OCI-LY7 (cell line): Measurements from ENCODE around the gene DRC7. TPM values are rescaled to one million over a fixed set of nuclear protein-coding genes. Genes with fewer than 3 reads are reported as not detected.

Experiments
- BruUV-seq: library from RNA; stranded (reverse); fragments of 400-500 nt; replicated peaks from 2 replicates; lab custom pipeline; 2021; lab: Mats Ljungman, UMichigan
- CTCF ChIA-PET: fragments of 300-600 bp; sonication (Branson Sonifier 250); formaldehyde crosslinking; loops from one replicate; lab custom pipeline; 2022; ENCODE audit warnings: antibody characterized with exemption; ENCODE audit not compliant: unreplicated experiment; lab: Charles Lee
- POLR2A ChIA-PET: fragments of 300-600 bp; sonication (Branson Sonifier 250); formaldehyde crosslinking; loops from one replicate; lab custom pipeline; 2022; ENCODE audit warnings: antibody characterized with exemption; lab: Charles Lee
- DNase-seq: peaks from one replicate; pipeline ENCODE4 v3.0.0-alpha.2; 2015; ENCODE audit warnings: low spot score
- H2AFZ ChIP-seq: fragments of 200-600 bp; sonication (generic), shearing (Covaris generic); 2 replicates; pipeline ENCODE4 v1.6.1; 2014; ENCODE audit warnings: mild to moderate bottlenecking, antibody characterized with exemption, low read length, moderate library complexity
- H3K27ac ChIP-seq: fragments of 200-600 bp; sonication (generic); 2 replicates; pipeline ENCODE4 v1.5.1; 2014; ENCODE audit warnings: mixed run types, low read depth, mild to moderate bottlenecking, moderate library complexity, low read length, inconsistent platforms; ENCODE audit not compliant: poor library complexity, severe bottlenecking
- H3K36me3 ChIP-seq: fragments of 200-600 bp; sonication (generic); 2 replicates; pipeline ENCODE4 v1.6.1; 2014; ENCODE audit warnings: mild to moderate bottlenecking, antibody characterized with exemption, low read length, moderate library complexity, mixed read lengths; ENCODE audit not compliant: insufficient read depth
- H3K4me1 ChIP-seq: fragments of 200-600 bp; sonication (generic); 2 replicates; pipeline ENCODE4 v1.5.1; 2014; ENCODE audit warnings: mild to moderate bottlenecking, low read length; ENCODE audit not compliant: insufficient read depth, poor library complexity, severe bottlenecking
- H3K4me2 ChIP-seq: fragments of 200-600 bp; sonication (generic); 2 replicates; pipeline ENCODE4 v1.6.1; 2014; ENCODE audit warnings: mild to moderate bottlenecking, low read length
- H3K4me3 ChIP-seq: fragments of 200-600 bp; sonication (generic); 2 replicates; pipeline ENCODE4 v1.5.1; 2014; ENCODE audit warnings: mild to moderate bottlenecking, low read depth, low read length; ENCODE audit not compliant: poor library complexity, severe bottlenecking
- H3K79me2 ChIP-seq: fragments of 200-600 bp; sonication (generic); 2 replicates; pipeline ENCODE4 v1.6.1; 2016; ENCODE audit warnings: low read depth, mild to moderate bottlenecking, low read length, moderate library complexity, mixed read lengths; ENCODE audit not compliant: insufficient read depth
- H3K9me2 ChIP-seq: fragments of 200-600 bp; sonication (generic); 2 replicates; pipeline ENCODE4 v1.6.1; 2016; ENCODE audit warnings: mild to moderate bottlenecking, low read length, mixed read lengths; ENCODE audit not compliant: insufficient read depth
- H3K9me3 ChIP-seq: fragments of 200-600 bp; sonication (generic); 2 replicates; pipeline ENCODE4 v1.6.1; 2014; ENCODE audit warnings: mild to moderate bottlenecking, mixed run types, low read length, mixed read lengths
- H4K20me1 ChIP-seq: fragments of 200-600 bp; sonication (generic); 2 replicates; pipeline ENCODE4 v1.6.1; 2014; ENCODE audit warnings: mild to moderate bottlenecking, antibody characterized with exemption, low read length, moderate library complexity, mixed read lengths; ENCODE audit not compliant: insufficient read depth
- EZH2phosphoT487 ChIP-seq: fragments of 200-600 bp; sonication (generic); IDR thresholded peaks from 2 replicates; pipeline ENCODE4 v1.6.1; 2018; ENCODE audit warnings: low read depth, borderline replicate concordance, mild to moderate bottlenecking, mixed run types, antibody characterized with exemption, low read length, moderate library complexity, mixed read lengths
- intact Hi-C: fragments of 100-400 bp; cut with micrococcal nuclease; formaldehyde crosslinking; loops from one replicate; pipeline ENCODE4 v1.10.0; 2022; ENCODE audit not compliant: unreplicated experiment
- total RNA-seq, 2 experiments: library from RNA; depleted of rRNA in 1 of 2; stranded (reverse); fragments of >200 nt in 1 of 2; shearing (Covaris generic) in 1 of 2; gene quantifications; 2 replicates each; pipeline ENCODE4 v1.2.3, GENCODE V29; 2014 to 2022
- TF ChIP-seq, protein P1 (sequence below): fragments of 200-600 bp; sonication (generic); conservative IDR thresholded peaks from 2 replicates; pipeline ENCODE4 v1.5.1; 2014; ENCODE audit warnings: mild to moderate bottlenecking, antibody characterized with exemption, low read length, moderate library complexity, mixed read lengths

Gene DRC7
- total RNA-seq, 2 experiments from 2014 or later, result 0.44 to 0.46 TPM

DNA sequence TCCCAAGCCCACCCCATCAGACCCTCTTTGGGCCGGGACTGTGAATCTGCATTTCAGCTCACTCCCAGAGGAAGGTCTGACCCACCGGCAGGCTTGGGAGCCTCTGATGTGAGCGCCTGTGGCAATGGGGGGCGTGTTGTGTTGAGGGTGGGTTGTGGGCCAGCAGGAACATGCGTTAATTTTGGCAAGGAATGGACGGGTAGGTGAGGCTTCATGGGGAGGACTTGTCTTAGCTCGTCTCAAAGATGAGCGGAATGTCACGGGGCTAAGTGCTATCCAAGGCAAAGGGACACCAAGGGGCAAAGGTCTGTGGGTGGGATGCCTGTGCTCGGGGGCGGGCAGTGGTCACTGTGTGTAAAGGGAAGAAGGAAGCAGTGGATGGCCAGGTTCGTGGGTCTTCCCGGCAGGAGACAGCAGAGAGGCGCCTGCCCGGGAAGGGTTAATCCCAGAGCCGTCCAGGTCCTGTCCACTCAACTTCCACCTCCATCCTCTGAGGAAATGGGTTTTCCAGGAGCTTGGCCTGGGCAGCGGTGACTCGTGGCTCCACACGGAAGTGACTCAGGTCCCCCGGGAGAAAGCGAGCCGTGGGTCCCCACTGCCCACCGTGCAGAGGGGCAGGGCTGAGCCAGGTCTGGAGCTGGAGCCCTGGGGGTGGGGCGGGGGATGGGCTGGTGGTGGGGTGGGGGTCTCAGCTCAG, 48.8 kb upstream of the DRC7 start:
- BruUV-seq, result no TSS peak
- POLR2A ChIA-PET, result interaction anchor here (0.8 to 1.0 kb wide), 2 partner anchors 79 to 90 kb away, joined by 3 to 5 read pairs; partner anchors contain the start of gene KATNB1
- intact Hi-C loops, result loop anchor here (10.0 kb wide), 1 partner anchor 231 kb away; no protein-coding TSS in a partner anchor

DNA sequence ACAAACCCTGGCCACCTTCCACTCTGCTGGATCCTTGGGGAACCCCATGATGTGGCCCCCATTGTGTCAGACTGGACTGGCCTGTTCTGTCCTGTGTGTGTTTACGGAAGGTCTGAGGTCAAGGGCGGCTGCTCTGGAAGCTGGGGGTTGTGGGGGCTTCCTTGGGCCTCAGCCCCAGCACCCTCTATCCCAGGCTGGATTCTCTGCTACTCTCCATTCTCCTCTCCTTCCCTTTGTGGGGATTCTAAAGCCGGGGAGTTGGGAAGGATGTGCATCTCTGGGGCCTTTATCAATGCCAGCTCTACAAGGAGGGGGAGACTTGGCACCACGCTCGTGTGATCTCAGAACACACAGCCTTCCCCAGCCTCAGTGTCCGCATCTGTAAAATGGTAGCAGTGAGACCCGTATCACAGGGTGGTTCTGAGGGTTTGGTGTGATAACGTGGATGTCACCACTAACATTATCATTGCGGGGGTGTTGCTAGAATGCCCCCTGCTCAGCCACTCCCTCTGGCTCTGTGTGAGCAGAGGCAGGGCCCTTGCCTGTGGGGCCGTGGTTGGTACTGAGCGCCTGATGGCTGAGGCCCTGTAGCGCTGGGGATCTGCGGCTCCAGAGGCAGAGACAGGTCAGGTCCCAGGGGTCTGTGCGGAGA, 48.1 kb upstream of the DRC7 start:
- no peak overlapping the region for H3K4me2 ChIP-seq
- ChIA-PET POLR2A (no interaction called here), CTCF (interaction anchor here (0.7 kb wide), 1 partner anchor 38 kb away, joined by 3 read pairs; no protein-coding TSS in a partner anchor)
- no peak overlapping the region for H2AFZ ChIP-seq
- intact Hi-C loops, result loop anchor here (10.0 kb wide), 1 partner anchor 232 kb away; no protein-coding TSS in a partner anchor
- TF ChIP-seq, protein P1, sequence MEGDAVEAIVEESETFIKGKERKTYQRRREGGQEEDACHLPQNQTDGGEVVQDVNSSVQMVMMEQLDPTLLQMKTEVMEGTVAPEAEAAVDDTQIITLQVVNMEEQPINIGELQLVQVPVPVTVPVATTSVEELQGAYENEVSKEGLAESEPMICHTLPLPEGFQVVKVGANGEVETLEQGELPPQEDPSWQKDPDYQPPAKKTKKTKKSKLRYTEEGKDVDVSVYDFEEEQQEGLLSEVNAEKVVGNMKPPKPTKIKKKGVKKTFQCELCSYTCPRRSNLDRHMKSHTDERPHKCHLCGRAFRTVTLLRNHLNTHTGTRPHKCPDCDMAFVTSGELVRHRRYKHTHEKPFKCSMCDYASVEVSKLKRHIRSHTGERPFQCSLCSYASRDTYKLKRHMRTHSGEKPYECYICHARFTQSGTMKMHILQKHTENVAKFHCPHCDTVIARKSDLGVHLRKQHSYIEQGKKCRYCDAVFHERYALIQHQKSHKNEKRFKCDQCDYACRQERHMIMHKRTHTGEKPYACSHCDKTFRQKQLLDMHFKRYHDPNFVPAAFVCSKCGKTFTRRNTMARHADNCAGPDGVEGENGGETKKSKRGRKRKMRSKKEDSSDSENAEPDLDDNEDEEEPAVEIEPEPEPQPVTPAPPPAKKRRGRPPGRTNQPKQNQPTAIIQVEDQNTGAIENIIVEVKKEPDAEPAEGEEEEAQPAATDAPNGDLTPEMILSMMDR, result no peak
- no peak for TF ChIP-seq EZH2phosphoT487
- no peak overlapping the region for H3K27ac ChIP-seq
- no peaks in the 10 kb centered on the region for H3K79me2 ChIP-seq
- no peaks in the 10 kb centered on the region for H3K4me1 ChIP-seq
- no TSS peak for BruUV-seq
- H4K20me1 ChIP-seq, result peaks cover 4% of the 10 kb centered on the region; the same call in 1 of the 2 replicates
- no peaks in the 10 kb centered on the region for H3K9me2 ChIP-seq
- H3K4me3 ChIP-seq, result no peak overlapping the region
- H3K36me3 ChIP-seq, result no peaks in the 10 kb centered on the region
- H3K9me3 ChIP-seq, result no peaks in the 10 kb centered on the region
- DNase-seq, result no peak

More for the DNA sequence above, 48.8 kb upstream of the DRC7 start:
- Histone ChIP-seq H3K4me3 (no peak overlapping the region), H3K36me3 (no peaks in the 10 kb centered on the region), H2AFZ (no peak overlapping the region), H3K79me2 (no peaks in the 10 kb centered on the region), H3K9me3 (no peaks in the 10 kb centered on the region), H3K27ac (no peak overlapping the region), H3K4me1 (no peaks in the 10 kb centered on the region), H3K9me2 (no peaks in the 10 kb centered on the region), H4K20me1 (peaks cover 4% of the 10 kb centered on the region; the same call in 1 of the 2 replicates), H3K4me2 (no peak overlapping the region)
- no peak for DNase-seq
- CTCF ChIA-PET, result interaction anchor here (0.7 kb wide), 1 partner anchor 37 kb away, joined by 3 read pairs; no protein-coding TSS in a partner anchor
- TF ChIP-seq EZH2phosphoT487, result no peak
- TF ChIP-seq, protein P1, result no peak
